Sigmoid colon (tissue), 7 donors: ENCODE results near the gene ANGPTL8. TPM values are rescaled to one million over a fixed set of nuclear protein-coding genes. Genes with fewer than 3 reads are reported as not detected.

Experiments used
- DNase-seq: peaks from one replicate; pipeline ENCODE4 v3.0.0-alpha.2; 2019
- H3K27ac ChIP-seq, 4 donors: fragments of 200-600 bp; sonication (generic); one replicate each; pipeline ENCODE4 v1.5.1; 2016 to 2019; ENCODE audit warnings: mild to moderate bottlenecking in 1 of 4
- H3K27me3 ChIP-seq, 3 donors: fragments of 200-600 bp; sonication (generic); one replicate each; pipeline ENCODE4 v1.5.1; 2019; ENCODE audit warnings: mild to moderate bottlenecking in 1 of 3
- H3K36me3 ChIP-seq, 4 donors: fragments of 200-600 bp; sonication (generic); one replicate each; pipeline ENCODE4 v1.5.1; 2016 to 2019
- H3K4me1 ChIP-seq, 4 donors: fragments of 200-600 bp; sonication (generic); one replicate each; pipeline ENCODE4 v1.5.1; 2017 to 2019
- H3K4me3 ChIP-seq, 4 donors: fragments of 200-600 bp; sonication (generic); one replicate each; pipeline ENCODE4 v1.5.1; 2017 to 2019; ENCODE audit warnings: mild to moderate bottlenecking in 2 of 4, moderate library complexity in 1 of 4
- H3K9me3 ChIP-seq, 4 donors: fragments of 200-600 bp in 3 of 4; sonication (generic) in 3 of 4; one replicate each; pipeline versions ENCODE4 v1.5.1 to v1.6.1; 2013 to 2019
- CTCF ChIP-seq, 4 experiments: fragments of 450-650 bp in 3 of 4; fragments of 200-600 bp in 1 of 4; IDR thresholded peaks; one replicate each; pipeline ENCODE4 v1.5.1; 2016 to 2019; ENCODE audit warnings: antibody characterized with exemption in 4 of 4, mild to moderate bottlenecking in 3 of 4, moderate library complexity in 2 of 4
- EP300 ChIP-seq, 4 donors: sonication (generic); formaldehyde crosslinking; IDR thresholded peaks; one replicate each; pipeline ENCODE4 v1.6.1; 2017; ENCODE audit warnings: antibody characterized with exemption in 4 of 4
- POLR2A ChIP-seq, 2 donors: fragments of 450-650 bp; IDR thresholded peaks; one replicate each; pipeline ENCODE4 v1.6.1; 2016; ENCODE audit warnings: antibody characterized with exemption in 2 of 2, mild to moderate bottlenecking in 2 of 2, moderate library complexity in 2 of 2
- POLR2AphosphoS5 ChIP-seq, 4 donors: sonication (generic); formaldehyde crosslinking; IDR thresholded peaks; one replicate each; pipeline ENCODE4 v1.6.1; 2017; ENCODE audit warnings: antibody characterized with exemption in 4 of 4
- whole genome bisulfite sequencing, 2 donors: extraction: QIAGEN DNeasy Blood & Tissue Kit; methylation state at CpG; one replicate each; pipeline ENCODE4 v1.1.7; 2013; 5-methylcytosine and 5-hydroxymethylcytosine counted together
- intact Hi-C: fragments of 100-400 bp; cut with DNase I; formaldehyde crosslinking; loops from one replicate; pipeline ENCODE4 v1.15.1; 2023
- polyA plus RNA-seq, 3 donors: library from polyadenylated mRNA; stranded (reverse); fragments of 200-250 nt; gene quantifications; one replicate each; pipeline ENCODE4 v1.2.3, GENCODE V29; 2013
- total RNA-seq, 4 donors: library from RNA; depleted of rRNA; stranded (reverse); fragments of >200 nt; gene quantifications; one replicate each; pipeline ENCODE4 v1.1.0, GENCODE V29; 2016
- donor health status: healthy with polysubstance abuse.
- donor health status: Bipolar disorder and iron deficiency.
- donor health status: healthy.

The ANGPTL8 gene
- total and polyA plus RNA-seq, 7 donors = 8.1 TPM; not detected in 6

- H3K4me3 ChIP-seq = no peak overlapping the region
- TF ChIP-seq POLR2A (IDR thresholded peaks at IDR 0.05) (no peak), POLR2AphosphoS5 (IDR thresholded peaks at IDR 0.05) (no peak), EP300 (IDR thresholded peaks at IDR 0.05) (no peak), CTCF (IDR thresholded peaks at IDR 0.05) (no peak)
- no peaks in the 10 kb centered on the region for H3K27me3 ChIP-seq
- H3K9me3 ChIP-seq = no peaks in the 10 kb centered on the region
- 93 to 94% methylated on average over 7 of the region's 7 CpGs for whole genome bisulfite sequencing, 2 donors
- peaks cover 0 to 10% (median 7%) of the 10 kb centered on the region in 4 donors for H3K4me1 ChIP-seq
- H3K36me3 ChIP-seq = no peaks in the 10 kb centered on the region
- H3K27ac ChIP-seq = no peak overlapping the region
- intact Hi-C loops = loop anchor here (5.0 kb wide), 3 partner anchors 46 to 296 kb away; partner anchors contain the start of genes EPOR and RAB3D
- no peak for DNase-seq
Observed at GRCh38 chr19:11291415-11291814, 52.0 kb downstream of the ANGPTL8 start.

Other genes starting within 250 kb of the ANGPTL8 start
- gene LDLR, start 150.2 kb upstream of the ANGPTL8 start, total RNA-seq = 100 to 1,000 TPM in 1 of 4 donors, 10 to 100 TPM in 1, 1 to 10 TPM in 2; 7.1 to 139 (median 15.0) TPM
- 10 to 100 TPM; 20.4 to 76.0 (median 20.6) TPM for gene LDLR, start 150.2 kb upstream of the ANGPTL8 start, polyA plus RNA-seq
- 1 to 10 TPM in 3 of 4 donors, under 1 TPM in 1; 0.99 to 6.0 (median 2.8) TPM for gene SPC24, start 83.8 kb upstream of the ANGPTL8 start, total RNA-seq
- 10 to 100 TPM in 1 of 3 donors, 1 to 10 TPM in 2; 1.2 to 13.0 (median 2.1) TPM for gene SPC24, start 83.8 kb upstream of the ANGPTL8 start, polyA plus RNA-seq
- 1,000 to 10,000 TPM in 2 of 4 donors, 100 to 1,000 TPM in 2; 691 to 1,314 (median 1,068) TPM for gene KANK2, start 42.1 kb upstream of the ANGPTL8 start, total RNA-seq
- 100 to 1,000 TPM in 1 of 3 donors, 10 to 100 TPM in 2; 29.8 to 130 (median 89.4) TPM for gene KANK2, start 42.1 kb upstream of the ANGPTL8 start, polyA plus RNA-seq
- gene DOCK6, start 22.9 kb downstream of the ANGPTL8 start, total RNA-seq = 10 to 100 TPM; 17.1 to 39.9 (median 20.8) TPM
- gene DOCK6, start 22.9 kb downstream of the ANGPTL8 start, polyA plus RNA-seq = 10 to 100 TPM in 2 of 3 donors, 1 to 10 TPM in 1; 8.8 to 40.5 (median 16.2) TPM
- gene TSPAN16, start 56.5 kb downstream of the ANGPTL8 start, total RNA-seq = not detected
- gene TSPAN16, start 56.5 kb downstream of the ANGPTL8 start, polyA plus RNA-seq = under 1 TPM in 1 of 3 donors, not detected in 2; 0.07 TPM
- gene RAB3D, start 100.0 kb downstream of the ANGPTL8 start, total RNA-seq = 10 to 100 TPM; 16.0 to 27.7 (median 22.9) TPM
- 1 to 10 TPM; 6.6 to 9.7 (median 9.7) TPM for gene RAB3D, start 100.0 kb downstream of the ANGPTL8 start, polyA plus RNA-seq
- 100 to 1,000 TPM; 131 to 291 (median 194) TPM for gene TMEM205, start 106.6 kb downstream of the ANGPTL8 start, total RNA-seq
- 10 to 100 TPM; 11.1 to 74.9 (median 25.2) TPM for gene TMEM205, start 106.6 kb downstream of the ANGPTL8 start, polyA plus RNA-seq
- 10 to 100 TPM; 11.7 to 42.4 (median 20.2) TPM for gene CCDC159, start 106.9 kb downstream of the ANGPTL8 start, total RNA-seq
- 10 to 100 TPM; 11.6 to 29.6 (median 16.2) TPM for gene CCDC159, start 106.9 kb downstream of the ANGPTL8 start, polyA plus RNA-seq
- gene PLPPR2, start 115.8 kb downstream of the ANGPTL8 start, total RNA-seq = 10 to 100 TPM; 13.9 to 43.8 (median 20.5) TPM
- gene PLPPR2, start 115.8 kb downstream of the ANGPTL8 start, polyA plus RNA-seq = 1 to 10 TPM; 1.4 to 8.2 (median 4.8) TPM
- 1 to 10 TPM in 2 of 4 donors, under 1 TPM in 2; 0.71 to 1.8 (median 0.96) TPM for gene SWSAP1, start 135.0 kb downstream of the ANGPTL8 start, total RNA-seq
- 1 to 10 TPM; 3.0 to 4.3 (median 3.9) TPM for gene SWSAP1, start 135.0 kb downstream of the ANGPTL8 start, polyA plus RNA-seq
- gene EPOR, start 144.7 kb downstream of the ANGPTL8 start, total RNA-seq = 1 to 10 TPM in 3 of 4 donors, under 1 TPM in 1; 0.83 to 4.9 (median 2.4) TPM
- gene EPOR, start 144.7 kb downstream of the ANGPTL8 start, polyA plus RNA-seq = 1 to 10 TPM in 1 of 3 donors, under 1 TPM in 1, not detected in 1; 0.46 to 3.3 TPM
- 10 to 100 TPM in 1 of 4 donors, 1 to 10 TPM in 3; 1.1 to 15.5 (median 1.9) TPM for gene RGL3, start 179.7 kb downstream of the ANGPTL8 start, total RNA-seq
- gene RGL3, start 179.7 kb downstream of the ANGPTL8 start, polyA plus RNA-seq = 1 to 10 TPM; 1.8 to 8.5 (median 4.2) TPM
- gene ODAD3, start 195.5 kb downstream of the ANGPTL8 start, total RNA-seq = not detected
- 1 to 10 TPM in 1 of 3 donors, under 1 TPM in 1, not detected in 1; 0.29 to 1.4 TPM for gene ODAD3, start 195.5 kb downstream of the ANGPTL8 start, polyA plus RNA-seq
- 10 to 100 TPM; 57.6 to 98.0 (median 83.9) TPM for gene PRKCSH, start 196.0 kb downstream of the ANGPTL8 start, total RNA-seq
- 100 to 1,000 TPM in 1 of 3 donors, 10 to 100 TPM in 2; 65.0 to 187 (median 96.7) TPM for gene PRKCSH, start 196.0 kb downstream of the ANGPTL8 start, polyA plus RNA-seq
- 1 to 10 TPM in 3 of 4 donors, under 1 TPM in 1; 0.16 to 3.0 (median 1.1) TPM for gene ELAVL3, start 241.4 kb downstream of the ANGPTL8 start, total RNA-seq
- gene ELAVL3, start 241.4 kb downstream of the ANGPTL8 start, polyA plus RNA-seq = under 1 TPM in 2 of 3 donors, not detected in 1; under 0.01 to 0.63 TPM